Germinal center (tissue), 1 donor: ENCODE data around the gene KIZ.
"Not testable (repeated sequence)": the region's sequence is repeated elsewhere in the genome, so short reads cannot be mapped to it uniquely, and the experiment has no call there.

Experiments
- DNase-seq: peaks from one replicate; pipeline ENCODE4 v3.0.0; 2012; ENCODE audit warnings: mixed read lengths, low spot score

Gene KIZ

DNA sequence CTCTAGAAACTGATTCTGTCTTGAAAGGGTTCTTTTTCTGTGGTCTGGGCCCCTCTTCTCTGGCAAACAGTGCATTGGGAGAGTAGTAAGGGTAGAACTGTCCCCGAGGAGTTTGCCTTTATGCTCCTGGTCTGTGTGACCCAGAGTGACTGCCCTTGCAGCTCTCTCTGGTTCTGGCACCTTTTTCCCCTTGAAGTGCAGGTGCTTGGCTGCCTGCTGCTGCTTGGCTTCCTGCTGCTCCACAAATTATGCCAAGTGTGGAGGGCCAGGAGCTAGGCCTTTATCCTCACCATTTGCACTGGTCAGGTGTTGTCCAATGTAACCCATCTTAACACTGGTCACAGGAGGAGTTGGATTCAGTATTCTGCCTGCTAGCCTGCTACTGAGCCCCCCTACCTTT lies 11.2 kb downstream of the KIZ start:
- no peak for DNase-seq

DNA sequence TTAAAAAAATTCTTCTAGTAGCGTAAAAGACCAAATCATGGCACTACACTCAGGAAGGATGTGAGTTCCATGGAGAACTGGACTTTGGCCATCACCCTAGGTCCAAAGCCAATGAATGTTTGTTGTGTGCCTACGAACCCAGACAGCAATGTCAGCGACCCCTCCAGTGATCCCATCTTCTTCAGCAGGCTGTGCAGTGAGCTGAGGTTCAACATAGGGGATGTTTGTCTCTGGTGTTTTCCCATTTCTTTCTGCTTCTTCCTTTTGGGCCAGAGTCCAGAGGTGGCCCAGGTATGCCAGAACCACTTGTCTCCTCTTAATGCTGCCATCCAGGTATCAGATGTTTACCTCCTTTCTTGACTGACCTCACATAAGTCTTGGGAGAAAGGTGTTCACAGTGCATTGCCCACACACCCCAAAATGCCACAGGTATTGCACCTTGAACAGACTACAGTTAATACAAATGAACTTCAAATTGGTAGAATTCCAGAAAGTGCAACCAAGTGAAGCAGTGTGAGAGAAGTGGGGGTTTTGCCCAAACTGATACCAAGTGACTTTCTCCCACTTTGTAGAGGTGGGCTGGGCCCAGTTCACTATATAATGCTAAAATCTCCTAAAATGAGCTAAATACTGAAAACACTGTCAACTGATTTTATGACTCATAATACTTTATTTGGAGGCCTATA lies 14.1 kb downstream of the KIZ start:
- DNase-seq: no peak

DNA sequence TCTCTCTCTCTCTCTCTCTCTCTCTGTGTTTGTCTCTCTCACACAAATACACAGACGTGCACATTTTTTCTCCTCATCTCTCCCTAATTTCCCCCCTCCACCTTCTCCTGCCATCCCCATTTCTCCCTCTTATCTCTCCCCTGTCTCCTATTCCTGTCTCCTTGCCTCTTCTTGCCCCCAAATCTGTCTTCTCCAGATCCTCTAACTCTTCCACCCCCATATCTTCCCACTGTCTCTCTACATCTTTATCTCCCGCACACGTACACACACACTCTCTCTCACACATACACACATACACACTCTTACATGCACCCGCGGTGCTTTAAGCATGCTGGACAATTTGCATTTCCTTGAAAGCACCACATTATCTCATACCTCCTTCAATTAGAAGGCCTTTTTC lies 15.9 kb downstream of the KIZ start:
- no peak for DNase-seq

DNA sequence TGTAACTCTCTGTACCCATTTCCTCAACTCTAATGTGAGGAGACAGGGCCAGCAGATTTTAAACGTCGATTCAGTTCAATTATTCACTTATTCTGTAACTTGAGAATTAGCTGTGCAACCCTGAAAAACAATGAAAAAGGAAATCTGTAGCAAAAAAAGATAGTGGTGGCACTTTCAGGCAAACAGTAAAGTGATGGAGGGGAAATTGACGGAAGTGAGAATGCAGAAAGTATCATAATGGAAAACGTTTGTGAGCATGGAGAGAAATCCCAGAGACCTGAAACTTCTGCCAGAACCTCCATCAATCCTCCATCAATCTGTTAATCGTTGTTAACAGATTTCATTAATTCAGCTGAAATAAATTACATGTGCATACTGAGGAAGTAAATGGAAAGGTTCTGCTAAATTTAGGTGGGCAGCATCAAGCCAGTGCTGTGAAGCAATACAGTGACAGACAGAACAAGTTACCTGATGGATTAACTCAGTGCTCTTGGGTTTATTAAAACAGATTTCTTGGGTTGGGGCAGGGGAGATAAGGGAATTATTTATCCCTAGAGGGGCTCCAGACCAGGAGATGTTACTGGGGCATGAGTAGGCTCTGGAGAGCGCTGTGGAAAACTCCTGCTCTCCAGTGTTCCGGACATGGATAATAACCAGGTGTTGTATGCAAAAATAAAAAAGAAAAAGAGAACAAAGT lies 17.5 kb downstream of the KIZ start:
- no peak for DNase-seq

DNA sequence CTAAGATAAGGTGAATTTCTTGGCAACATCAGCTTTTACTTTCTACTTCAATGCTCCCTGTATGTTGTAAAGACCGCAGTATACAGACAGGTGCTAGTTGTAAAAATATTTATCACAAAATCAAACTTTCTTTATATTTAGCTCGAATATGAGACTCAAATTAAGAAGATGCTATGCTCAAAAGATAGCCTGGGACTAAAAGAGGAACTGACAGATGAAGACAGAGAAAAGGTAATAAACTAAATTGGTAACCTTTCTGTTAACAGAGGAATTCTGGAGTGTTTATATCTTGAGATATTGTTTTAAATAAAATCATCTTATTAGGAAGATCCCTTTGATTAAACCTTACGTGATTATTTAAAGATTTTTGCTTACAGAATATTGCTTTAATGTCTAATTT lies 19.5 kb downstream of the KIZ start:
- no peak for DNase-seq

DNA sequence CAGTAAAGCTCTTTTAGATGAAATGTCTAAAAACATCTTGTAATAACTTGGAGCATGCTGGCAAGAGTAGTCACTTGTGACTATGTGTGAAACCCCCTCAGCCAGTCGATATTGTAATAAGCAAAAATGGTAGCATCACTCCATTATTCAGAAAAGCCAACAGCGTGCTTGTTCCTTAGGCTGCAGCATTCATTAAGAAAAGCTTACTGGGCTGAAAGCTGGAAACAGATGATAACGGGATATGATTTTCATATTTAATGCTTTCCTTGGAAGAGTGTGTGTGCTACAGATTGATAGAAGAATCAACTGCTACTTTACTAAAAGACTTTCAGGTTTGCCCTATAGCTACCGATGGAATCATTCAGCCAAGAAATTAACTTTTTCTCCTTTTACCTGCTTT lies 20.3 kb downstream of the KIZ start:
- no peak for DNase-seq

DNA sequence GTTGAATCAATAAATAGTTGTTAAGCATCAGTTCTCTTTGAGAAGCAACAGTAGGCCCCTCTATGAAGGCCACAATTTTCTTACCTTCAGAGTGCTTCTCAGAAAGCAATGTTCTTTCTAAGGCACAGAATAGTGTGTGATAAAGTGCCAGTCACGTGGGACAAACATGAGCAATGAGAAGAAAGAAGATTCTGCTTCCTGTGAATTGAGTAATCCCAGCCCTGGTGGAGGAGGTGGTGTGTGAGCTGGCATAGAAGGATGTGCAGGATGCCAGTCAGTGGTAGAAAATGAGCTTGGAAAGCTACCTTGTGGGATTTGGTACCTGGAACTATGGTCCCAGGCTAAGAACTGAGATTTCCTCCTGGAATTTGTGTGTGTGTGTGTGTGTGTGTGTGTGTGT lies 21.7 kb downstream of the KIZ start:
- DNase-seq: no peak

DNA sequence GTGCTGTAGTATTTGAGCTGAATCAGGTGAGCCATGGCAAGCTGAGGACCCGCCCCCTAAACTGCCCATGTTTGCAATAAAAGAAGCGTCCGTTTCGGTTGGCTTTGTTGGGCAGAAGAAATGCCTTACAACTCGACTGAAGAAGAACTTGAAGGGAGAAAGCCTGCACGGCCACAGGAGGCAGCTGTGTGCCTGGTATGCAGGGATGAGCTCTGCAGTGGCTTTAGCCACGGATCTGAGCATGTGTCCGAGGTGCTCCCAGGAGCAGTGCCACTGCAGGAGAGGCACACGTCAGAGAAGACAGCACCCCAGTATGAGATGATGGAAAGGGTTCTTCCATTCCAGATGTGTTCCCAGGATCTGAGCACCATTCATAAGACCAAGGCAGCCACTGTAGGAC lies 23.5 kb downstream of the KIZ start:
- DNase-seq: no peak

DNA sequence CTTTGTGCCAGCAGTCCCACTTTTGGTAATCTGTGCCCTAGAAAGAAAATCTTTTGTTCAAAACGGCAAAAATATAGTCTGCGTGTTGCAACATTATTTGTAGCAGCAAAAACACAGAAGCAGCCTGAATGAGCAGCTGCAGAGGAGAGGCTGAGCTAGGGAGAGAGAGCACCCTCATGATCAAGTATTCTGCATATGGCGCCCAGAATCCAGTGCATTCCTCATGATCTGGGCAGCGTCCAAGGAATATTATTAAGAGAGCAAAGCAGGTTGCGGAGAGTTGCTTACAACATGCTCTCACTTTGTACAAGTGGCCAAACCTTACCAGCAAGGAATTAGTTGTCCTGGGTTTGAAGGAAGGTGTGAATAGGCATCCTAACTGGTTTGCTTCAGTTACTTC lies 25.9 kb downstream of the KIZ start:
- DNase-seq: no peak

DNA sequence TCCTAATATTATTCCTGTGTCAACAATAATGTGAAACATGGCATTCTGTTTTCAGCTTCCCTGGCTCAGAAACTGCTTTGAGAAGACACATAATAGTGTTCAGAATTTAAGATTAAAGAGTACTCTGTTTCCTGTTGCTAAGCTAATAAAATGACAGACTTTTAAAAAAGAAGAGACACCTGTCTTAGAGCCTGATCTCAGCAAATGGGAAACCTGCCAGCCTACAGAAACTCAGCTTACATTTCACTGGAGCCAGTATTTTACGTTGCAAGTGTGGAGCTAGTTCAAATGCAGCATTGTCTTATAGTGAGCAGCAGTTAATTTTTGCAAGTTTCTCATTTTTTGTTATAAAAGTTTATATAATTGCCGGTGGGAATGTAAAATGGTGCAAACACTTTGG lies 28.8 kb downstream of the KIZ start:
- no peak for DNase-seq

DNA sequence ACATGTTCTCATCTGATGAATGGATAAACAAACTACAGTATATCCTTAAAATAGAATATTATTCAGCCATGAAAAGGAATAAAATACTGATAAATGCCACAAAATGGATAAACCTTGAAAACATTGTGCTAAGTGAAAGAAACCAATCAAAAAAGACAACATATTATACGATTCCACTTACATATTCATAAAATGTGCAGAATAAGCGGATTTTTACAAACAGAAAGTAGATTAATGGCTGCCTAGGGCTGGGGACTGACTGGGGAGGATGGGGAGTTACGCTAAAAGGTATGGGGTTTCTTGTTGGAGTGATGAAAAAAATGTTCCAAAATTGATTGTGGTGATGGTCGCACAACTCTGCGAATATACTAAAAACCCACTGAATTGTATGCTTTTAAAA lies 29.4 kb downstream of the KIZ start:
- no peak for DNase-seq

DNA sequence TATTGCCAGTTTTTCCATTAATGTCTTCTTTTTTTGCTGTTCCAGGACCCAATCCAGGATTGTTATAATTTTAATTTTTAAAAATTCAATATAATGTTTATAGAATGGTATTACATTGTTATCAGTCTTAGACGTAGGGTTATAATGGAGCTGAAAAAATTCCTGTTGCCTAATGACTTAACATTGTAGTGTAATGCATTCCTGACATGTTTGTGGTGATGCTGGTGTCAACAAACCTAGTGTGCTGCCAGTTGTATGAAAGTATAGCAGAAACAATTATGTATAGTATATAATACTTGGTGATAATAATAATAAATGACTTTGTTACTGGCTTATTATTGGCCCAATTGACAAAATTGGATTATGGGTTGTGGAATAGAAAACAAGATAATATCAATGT lies 30.4 kb downstream of the KIZ start:
- no peak for DNase-seq

DNA sequence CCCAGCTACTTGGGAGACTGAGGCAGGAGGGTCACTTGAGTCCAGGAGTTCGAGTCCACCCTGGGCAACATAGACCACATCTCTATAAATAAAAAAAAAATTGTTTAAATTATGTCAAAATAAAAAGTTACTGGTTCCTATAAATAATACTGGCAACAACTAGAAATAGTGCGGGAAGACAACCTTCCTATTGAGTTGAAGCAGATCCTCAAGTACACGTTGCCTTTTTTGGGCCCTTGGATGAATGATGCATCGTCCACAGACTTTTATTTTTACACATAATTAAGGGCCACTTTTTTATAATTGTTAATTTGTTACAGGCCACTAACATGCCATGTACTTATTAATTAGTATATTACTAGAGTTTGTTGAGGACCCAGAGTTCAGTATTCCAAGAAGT lies 31.1 kb downstream of the KIZ start:
- no peak for DNase-seq

DNA sequence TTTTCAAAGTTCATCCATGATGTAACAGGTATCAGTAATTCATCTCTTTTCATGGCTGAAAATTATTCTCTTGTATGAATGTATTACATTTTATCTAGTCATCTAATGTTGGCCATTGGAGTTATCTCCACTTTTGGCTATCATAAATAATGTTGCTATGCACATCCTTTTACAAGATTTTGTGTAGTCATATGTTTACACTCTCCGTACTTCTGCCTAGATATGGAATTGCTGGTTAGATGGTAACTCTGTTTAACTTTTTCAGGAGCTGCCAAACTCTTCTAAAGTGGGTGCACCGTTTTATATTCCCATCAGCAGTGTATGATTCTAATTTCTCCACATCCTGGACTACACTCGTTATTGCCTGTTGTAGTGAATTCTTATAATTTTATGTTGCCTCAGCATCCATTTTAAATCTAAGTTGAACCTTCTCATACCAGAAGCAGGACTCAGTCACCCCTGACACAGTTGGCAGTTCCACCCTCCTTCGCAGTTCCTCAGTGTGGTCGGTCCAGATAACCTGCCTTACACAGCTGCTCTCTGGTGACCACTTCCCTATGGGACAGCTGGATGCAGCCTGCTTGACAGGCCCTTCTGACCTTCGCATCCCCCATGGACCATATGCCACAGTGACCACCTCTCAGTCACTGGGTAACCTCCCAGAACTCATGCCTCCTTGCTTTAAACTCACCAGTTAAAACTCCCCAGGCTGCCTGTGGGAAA lies 33.9 kb downstream of the KIZ start:
- no peak for DNase-seq

DNA sequence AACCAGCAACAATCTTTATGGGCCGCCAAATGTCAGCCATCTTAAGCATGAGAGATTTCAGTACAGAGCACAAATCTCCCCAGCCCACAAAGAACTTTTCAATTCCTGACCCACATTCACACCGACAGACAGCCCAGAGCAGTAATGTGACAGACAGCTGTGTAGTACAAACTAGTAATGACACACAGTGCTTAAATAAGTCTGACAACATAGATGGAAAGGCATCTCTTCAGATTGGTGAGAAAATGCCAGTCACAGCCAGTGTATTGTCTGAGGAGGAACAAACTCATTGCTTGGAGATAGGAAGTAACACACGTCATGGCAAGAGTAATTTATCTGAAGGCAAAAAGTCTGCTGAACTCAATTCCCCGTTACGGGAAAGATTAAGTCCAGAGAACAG lies 36.0 kb downstream of the KIZ start:
- DNase-seq: no peak

DNA sequence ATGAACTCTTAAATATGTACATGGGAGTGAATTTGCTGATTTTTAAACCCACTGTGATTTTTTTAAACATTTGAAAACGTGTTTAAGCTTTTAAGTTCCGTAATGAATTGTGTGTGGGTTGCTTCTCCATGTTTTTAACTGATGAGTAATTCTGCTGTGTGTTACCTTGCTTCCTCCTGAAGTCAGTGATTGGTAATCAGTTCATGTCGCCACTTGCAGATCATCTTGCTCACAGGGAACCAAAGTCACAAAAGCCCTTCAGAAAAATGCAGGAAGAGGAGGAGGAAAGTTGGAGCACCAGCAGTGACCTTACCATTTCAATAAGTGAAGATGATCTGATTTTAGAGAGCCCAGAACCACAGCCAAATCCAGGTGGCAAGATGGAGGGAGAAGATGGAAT lies 36.7 kb downstream of the KIZ start:
- DNase-seq: no peak

DNA sequence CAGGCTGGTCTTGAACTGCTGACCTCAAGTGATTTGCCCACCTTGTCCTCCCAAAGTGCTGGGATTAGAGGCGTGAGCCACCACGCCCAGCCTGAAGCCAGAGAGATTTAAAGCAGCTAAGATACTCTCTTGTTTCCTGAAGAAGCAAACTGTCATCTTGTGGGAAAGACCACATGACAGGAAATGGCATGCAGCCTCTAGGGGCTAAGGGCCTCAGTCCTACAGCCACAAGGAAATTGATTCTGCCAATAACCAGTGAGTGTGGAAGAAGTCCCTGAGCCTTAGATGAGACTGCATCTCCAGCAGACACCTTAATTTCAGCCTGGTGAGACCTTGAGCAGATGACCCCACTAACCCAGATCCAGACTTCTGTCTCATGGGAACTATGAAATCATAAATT lies 40.9 kb downstream of the KIZ start:
- DNase-seq: no peak

DNA sequence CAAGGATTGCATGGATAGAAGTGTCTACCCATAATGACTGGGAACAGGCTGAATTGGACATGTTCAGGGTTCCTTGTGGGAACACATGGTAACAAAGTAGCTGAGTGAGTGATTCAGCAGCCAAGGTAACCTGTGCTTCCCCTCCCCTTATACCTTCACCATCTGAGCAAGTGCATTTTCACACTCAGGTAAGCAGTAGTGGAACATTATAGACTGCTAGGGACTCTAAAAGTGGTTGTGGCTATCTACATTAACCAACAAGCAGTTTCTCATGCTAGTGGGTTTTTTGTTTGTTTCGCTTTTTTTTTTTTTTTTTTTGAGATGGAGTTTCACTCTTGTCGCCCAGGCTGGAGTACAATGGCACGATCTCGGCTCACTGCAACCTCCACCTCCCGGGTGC lies 41.4 kb downstream of the KIZ start:
- DNase-seq: no peak

DNA sequence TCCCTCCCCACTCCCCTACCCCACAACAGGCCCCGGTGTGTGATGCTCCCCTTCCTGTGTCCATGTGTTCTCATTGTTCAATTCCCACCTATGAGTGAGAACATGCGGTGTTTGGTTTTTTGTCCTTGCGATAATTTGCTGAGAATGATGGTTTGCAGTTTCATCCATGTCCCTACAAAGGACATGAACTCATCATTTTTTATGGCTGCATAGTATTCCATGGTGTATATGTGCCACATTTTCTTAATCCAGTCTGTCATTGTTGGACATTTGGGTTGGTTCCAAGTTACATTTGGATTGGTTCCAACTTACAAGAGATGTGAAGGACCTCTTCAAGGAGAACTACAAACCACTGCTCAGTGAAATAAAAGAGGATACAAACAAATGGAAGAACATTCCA lies 42.2 kb downstream of the KIZ start:
- not testable (repeated sequence) for DNase-seq

DNA sequence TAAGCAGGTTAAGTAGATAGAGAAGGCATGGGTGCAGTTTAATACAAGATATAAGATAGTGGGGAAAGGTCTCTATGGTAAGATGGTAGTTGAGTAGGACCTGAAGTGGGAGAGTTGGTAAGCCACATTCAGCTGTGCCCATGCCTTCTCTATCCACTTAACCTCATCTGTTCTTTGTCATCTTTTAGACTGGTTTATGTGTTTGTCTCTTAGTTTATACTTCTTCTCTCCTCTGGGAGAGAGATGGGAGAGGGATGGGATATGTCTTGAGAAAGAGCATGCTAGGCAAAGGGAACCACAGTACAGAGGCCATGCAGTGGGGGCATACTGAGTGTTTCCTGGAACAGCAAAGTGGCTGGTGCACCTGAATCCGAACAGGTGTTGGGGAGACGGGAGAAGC lies 46.7 kb downstream of the KIZ start:
- DNase-seq: no peak

DNA sequence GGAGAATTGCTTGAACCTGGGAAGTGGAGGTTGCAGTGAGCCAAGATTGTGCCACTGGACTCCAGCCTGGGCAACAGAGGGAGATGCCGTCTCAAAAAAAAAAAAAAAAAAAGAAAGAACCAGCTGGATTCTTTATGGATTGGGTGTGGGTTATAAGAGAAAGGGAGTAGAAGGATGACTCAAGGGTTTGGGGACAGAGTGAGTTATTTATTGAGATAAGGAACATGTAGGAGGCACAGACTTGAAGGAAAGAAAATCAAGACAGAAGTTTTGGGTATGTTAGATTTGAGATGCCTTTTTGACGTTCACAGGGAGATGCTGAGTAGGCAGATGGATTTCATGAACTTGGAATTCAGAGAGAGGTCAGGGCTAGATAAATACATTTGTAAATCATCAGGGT lies 47.6 kb downstream of the KIZ start:
- DNase-seq: no peak

DNA sequence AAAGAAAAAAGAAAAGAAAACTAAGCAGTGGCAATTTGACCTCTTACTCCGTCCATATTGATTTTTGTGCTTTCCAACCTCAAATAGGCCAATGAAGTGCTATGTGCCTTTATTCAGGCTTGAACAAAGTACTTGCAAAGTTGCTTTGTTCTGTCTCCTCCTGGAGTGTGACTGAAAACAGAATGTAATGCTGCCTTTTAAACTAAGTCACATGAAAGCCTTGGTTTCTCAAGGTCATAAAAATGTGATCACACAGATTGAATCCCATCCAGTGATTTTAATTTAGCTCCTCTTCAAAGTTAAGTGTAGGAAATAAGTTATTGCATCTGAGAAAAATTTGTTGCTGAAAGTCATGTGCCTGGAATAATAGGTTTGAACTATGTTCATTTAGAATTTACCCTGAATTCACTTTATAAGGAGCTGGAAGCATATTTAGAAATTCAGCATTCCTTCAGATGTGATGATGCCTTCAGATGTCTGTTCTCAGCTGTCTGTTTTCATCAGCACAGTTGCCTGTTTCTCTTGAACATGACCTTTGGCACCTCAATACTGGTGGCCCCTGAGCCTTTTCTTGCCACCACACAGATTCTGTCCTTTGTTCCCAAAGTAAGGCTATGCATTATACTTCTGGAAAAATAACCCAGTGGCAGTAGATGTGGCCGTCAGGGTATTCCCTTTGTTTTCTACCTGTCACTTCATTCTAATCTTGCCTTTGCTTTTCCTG lies 48.8 kb downstream of the KIZ start:
- no peak for DNase-seq

DNA sequence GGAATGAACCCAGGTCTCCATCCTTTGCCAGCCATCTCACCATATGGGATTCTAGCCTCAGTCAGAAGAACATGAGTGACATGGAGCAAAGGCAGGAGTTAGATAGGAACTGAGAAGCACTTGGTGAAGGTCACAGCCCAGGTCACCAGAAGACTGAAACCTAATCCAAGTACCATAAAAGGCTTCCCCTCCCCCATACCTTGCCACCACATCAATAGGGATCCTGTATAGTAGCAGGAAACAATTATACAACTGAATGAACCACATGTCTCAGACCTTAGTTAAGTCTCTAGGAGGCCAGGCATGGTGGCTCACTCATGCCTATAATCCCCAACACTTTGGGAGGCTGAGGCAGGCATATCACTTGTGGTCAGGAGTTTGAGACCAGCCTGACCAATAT lies 49.6 kb downstream of the KIZ start:
- DNase-seq: no peak
